GM12878 (cell line): ENCODE data around the gene HOXD10. TPM values are rescaled to one million over a fixed set of nuclear protein-coding genes. Genes with fewer than 3 reads are reported as not detected.

ENCODE experiments used
- ATAC-seq: fragments of 200-7000 bp; cut with Tn5 transposase; 3 replicates; pipeline ENCODE4 v1.9.1; 2020; ENCODE audit warnings: mild to moderate bottlenecking, moderate library complexity
- BruUV-seq: library from RNA; stranded (reverse); fragments of 400-500 nt; replicated peaks from 2 replicates; lab custom pipeline; 2021; lab: Mats Ljungman, UMichigan
- CTCF ChIA-PET: fragments of 300-600 bp; sonication (Branson Sonifier 250); formaldehyde crosslinking; extraction: SDS; loops from one replicate; lab custom pipeline; 2021; ENCODE audit warnings: inconsistent platforms; lab: Yijun Ruan, JAX
- POLR2A ChIA-PET: fragments of 350-600 bp; formaldehyde crosslinking; extraction: SDS; loops from one replicate; lab custom pipeline; 2021; ENCODE audit warnings: inconsistent platforms; lab: Charles Lee
- RAD21 ChIA-PET: fragments of 300-600 bp; sonication (Branson Sonifier 250); formaldehyde crosslinking; loops from one replicate; lab custom pipeline; 2023; ENCODE audit warnings: antibody characterized with exemption; ENCODE audit not compliant: unreplicated experiment; lab: Charles Lee
- SMC1A ChIA-PET: fragments of 300-600 bp; sonication (Branson Sonifier 250); formaldehyde crosslinking; loops from one replicate; lab custom pipeline; 2023; ENCODE audit not compliant: unreplicated experiment, uncharacterized antibody; lab: Charles Lee
- DNase-seq: peaks from one replicate; pipeline ENCODE4 v3.0.0-alpha.2; 2011; ENCODE audit warnings: low read depth, low spot score
- FAIRE-seq: peaks from 3 replicates; lab custom pipeline; 2011; peaks lifted over from hg19 to GRCh38; lab: Jason Lieb, UNC
- H2AFZ ChIP-seq: 2 replicates; pipeline ENCODE4 v1.6.0; 2011; ENCODE audit warnings: low read depth, low read length, control low read depth; ENCODE audit not compliant: control insufficient read depth
- H3K27ac ChIP-seq: 2 replicates; pipeline ENCODE4 v1.5.1; 2011; ENCODE audit warnings: control low read depth; ENCODE audit not compliant: control insufficient read depth, insufficient read depth
- H3K27me3 ChIP-seq, 2 experiments: replicated peaks in 1 of 2; 2 replicates each; pipeline versions ENCODE4 v1.6.0 to v1.6.1; 2011; ENCODE audit warnings: low read length in 1 of 2; ENCODE audit not compliant: control insufficient read depth in 2 of 2, insufficient read depth in 2 of 2
- H3K36me3 ChIP-seq, 2 experiments: 2 replicates each; pipeline ENCODE4 v1.5.1; 2011; ENCODE audit warnings: low read length in 1 of 2; ENCODE audit not compliant: control insufficient read depth in 2 of 2, insufficient read depth in 2 of 2
- H3K4me1 ChIP-seq: 2 replicates; pipeline ENCODE4 v1.6.1; 2011; ENCODE audit warnings: mild to moderate bottlenecking, low read length, moderate library complexity, mixed read lengths; ENCODE audit not compliant: control insufficient read depth, insufficient read depth
- H3K4me2 ChIP-seq: 2 replicates; pipeline ENCODE4 v1.6.0; 2011; ENCODE audit warnings: control low read depth; ENCODE audit not compliant: control insufficient read depth, insufficient read depth
- H3K4me3 ChIP-seq: fragments of 200-600 bp; sonication (generic); 2 replicates; pipeline ENCODE4 v1.5.1; 2016
- H3K79me2 ChIP-seq: 2 replicates; pipeline ENCODE4 v1.6.0; 2011; ENCODE audit warnings: low read length; ENCODE audit not compliant: control insufficient read depth, insufficient read depth
- H3K9ac ChIP-seq: 2 replicates; pipeline ENCODE4 v1.8.0; 2011; ENCODE audit warnings: low read length, control low read depth, mixed read lengths; ENCODE audit not compliant: control insufficient read depth, insufficient read depth
- H3K9me3 ChIP-seq: replicated peaks from 3 replicates; pipeline ENCODE4 v1.5.1; 2011; ENCODE audit warnings: mild to moderate bottlenecking, low read length; ENCODE audit not compliant: control insufficient read depth, insufficient read depth
- H4K20me1 ChIP-seq: 2 replicates; pipeline ENCODE4 v1.6.0; 2011; ENCODE audit not compliant: control insufficient read depth, insufficient read depth
- BCL3 ChIP-seq: IDR thresholded peaks from 2 replicates; pipeline ENCODE4 v1.6.1; 2011; ENCODE audit warnings: borderline replicate concordance, low read depth, mild to moderate bottlenecking, moderate library complexity, low read length; ENCODE audit not compliant: insufficient read depth, poor library complexity, severe bottlenecking
- HCFC1 ChIP-seq: fragments of 150-350 bp; IDR thresholded peaks from 2 replicates; pipeline ENCODE4 v1.6.1; 2014; ENCODE audit warnings: low read length
- SMAD1 ChIP-seq: fragments of 450-650 bp; IDR thresholded peaks from 2 replicates; pipeline ENCODE4 v1.6.1; 2018; ENCODE audit warnings: mild to moderate bottlenecking, low read depth; ENCODE audit not compliant: partially characterized antibody
- WGBS: methylation state at CpG from one replicate; pipeline ENCODE4 v1.1.6; 2016; ENCODE audit warnings: low lambda C conversion rate; ENCODE audit not compliant: insufficient replicate concordance, insufficient coverage; ENCODE audit errors: missing lambda C conversion rate; 5-methylcytosine and 5-hydroxymethylcytosine counted together
- in situ Hi-C: fragments of 300-500 bp; cut with MboI; formaldehyde crosslinking; loops from 9 replicates; pipeline ENCODE4 v1.14.3; 2018; ENCODE audit warnings: mixed read lengths
- intact Hi-C: fragments of 100-400 bp; cut with micrococcal nuclease; formaldehyde crosslinking; loops from one replicate; pipeline ENCODE4 v1.14.2; 2022; ENCODE audit not compliant: unreplicated experiment
- polyA plus RNA-seq, 11 experiments: library from polyadenylated mRNA; depleted of rRNA in 4 of 11; unstranded in 6 of 11; stranded (reverse) in 5 of 11; fragments of >200 nt; fragmentation: Nextera tagmentation in 4 of 11; fragmentation: Illumina TruSeq in 1 of 11; extraction: Ambion mirVana in 4 of 11; extraction: Trizol in 1 of 11; gene quantifications; 1 replicate in 1 of 11; 2 replicates in 10 of 11; pipeline versions ENCODE4 v1.2.1 to v1.2.3, GENCODE V29; 2011 to 2016; ENCODE audit warnings: inconsistent platforms in 2 of 11, missing spikeins in 2 of 11, low read depth in 1 of 11
- total RNA-seq, 4 experiments: library from RNA; depleted of rRNA in 3 of 4; stranded (reverse); fragments of >200 nt in 3 of 4; fragmentation: Illumina TruSeq in 1 of 4; extraction: Trizol in 1 of 4; gene quantifications; 2 replicates each; pipeline versions ENCODE4 v1.2.1 to v1.2.3, GENCODE V29; 2013 to 2021

HOXD10 gene
- total and polyA plus RNA-seq, 10 of the 15 experiments (the other 5 are each of a cell fraction or from before 2014, with no cell fraction given): not detected

- Histone ChIP-seq H3K36me3 (no peaks in the 10 kb centered on the region), H3K9me3 (peaks cover 3% of the 10 kb centered on the region; the same call in 1 of the 3 replicates), H3K27ac (no peak overlapping the region), H3K9ac (no peak overlapping the region), H4K20me1 (no peaks in the 10 kb centered on the region), H3K4me3 (no peak overlapping the region), H3K79me2 (no peaks in the 10 kb centered on the region), H3K27me3 (peaks cover 18 to 38% of the 10 kb centered on the region in 2 experiments), H3K4me2 (no peak overlapping the region), H3K4me1 (no peaks in the 10 kb centered on the region), H2AFZ (no peak overlapping the region)
- ATAC-seq (no peak), DNase-seq (no peak), FAIRE-seq (no peak)
- ChIA-PET RAD21 (interaction anchor here (0.7 kb wide), 1 partner anchor 1143 kb away, joined by 3 read pairs; no protein-coding TSS in a partner anchor), POLR2A (no interaction called here), SMC1A (no interaction called here), CTCF (interaction anchor here (2.6 kb wide), 1 partner anchor 7 kb away, joined by 11 read pairs; no protein-coding TSS in a partner anchor)
- BruUV-seq: no TSS peak
- in situ Hi-C loops: no loop called here
- WGBS: 5% methylated on average over 16 of the region's 17 CpGs
- intact Hi-C loops: no loop called here
- TF ChIP-seq SMAD1 (no peak), HCFC1 (no peak), BCL3 (no peak)
These were observed 12.7 kb upstream of the HOXD10 start for GRCh38 chr2:176103742-176104315.
